ENCODE measurements around the gene KIF16B.
A peak's percentile ranks its signal among the peaks of the same experiment; 100 is the strongest.
"Not testable (repeated sequence)": the region's sequence is repeated elsewhere in the genome, so short reads cannot be mapped to it uniquely, and the experiment has no call there.

The KIF16B gene

GRCh38 chr20:16472045-16472872 is 101.0 kb downstream of the KIF16B start:
- DNase-seq, result no peak

- no peak for DNase-seq
Observed at GRCh38 chr20:16469395-16469905, 103.8 kb downstream of the KIF16B start.

- DNase-seq, result no peak
Observed at GRCh38 chr20:16462711-16463110, 110.5 kb downstream of the KIF16B start.

GRCh38 chr20:16459019-16459700 is 114.1 kb downstream of the KIF16B start:
- DNase-seq, result peak in 3 of 14 donors; percentile 3 to 48 (median 31)

- DNase-seq, result no peak
Observed at GRCh38 chr20:16457514-16457913, 115.7 kb downstream of the KIF16B start.

GRCh38 chr20:16455324-16455723 is 117.9 kb downstream of the KIF16B start:
- DNase-seq, result no peak

GRCh38 chr20:16451982-16452381 is 121.3 kb downstream of the KIF16B start:
- no peak for DNase-seq

GRCh38 chr20:16451001-16451400 is 122.2 kb downstream of the KIF16B start:
- no peak for DNase-seq

GRCh38 chr20:16446991-16447390 is 126.3 kb downstream of the KIF16B start:
- DNase-seq, result no peak

- DNase-seq, result no peak
Observed at GRCh38 chr20:16446246-16446645, 127.0 kb downstream of the KIF16B start.

- DNase-seq, result no peak
Observed at GRCh38 chr20:16445482-16445881, 127.8 kb downstream of the KIF16B start.

- no peak for DNase-seq
Observed at GRCh38 chr20:16444057-16444777, 129.0 kb downstream of the KIF16B start.

GRCh38 chr20:16441546-16442164 is 131.6 kb downstream of the KIF16B start:
- DNase-seq, result peak in 1 of 14 donors; percentile 75

GRCh38 chr20:16440686-16441085 is 132.6 kb downstream of the KIF16B start:
- DNase-seq, result no peak

GRCh38 chr20:16439540-16439939 is 133.7 kb downstream of the KIF16B start:
- not testable (repeated sequence) for DNase-seq

- no peak for DNase-seq
Observed at GRCh38 chr20:16438100-16438499, 135.1 kb downstream of the KIF16B start.

GRCh38 chr20:16437387-16437996 is 135.8 kb downstream of the KIF16B start:
- DNase-seq, result no peak

- DNase-seq, result peak in 2 of 14 donors; percentile 0 to 1
Observed at GRCh38 chr20:16434062-16434664, 139.1 kb downstream of the KIF16B start.

GRCh38 chr20:16433293-16433580 is 140.0 kb downstream of the KIF16B start:
- DNase-seq, result no peak

GRCh38 chr20:16432466-16433292 is 140.6 kb downstream of the KIF16B start:
- no peak for DNase-seq

- no peak for DNase-seq
Observed at GRCh38 chr20:16428112-16428511, 145.1 kb downstream of the KIF16B start.

All from C1 segment of cervical spinal cord (tissue), 14 donors.